GM18511 (cell line): ENCODE results near the gene ZC3H12A.
"Not testable (repeated sequence)": the region's sequence is repeated elsewhere in the genome, so short reads cannot be mapped to it uniquely, and the experiment has no call there.

Experiments used
- ATAC-seq: cut with Tn5 transposase; IDR thresholded peaks from one replicate; pipeline ENCODE4 v1.9.1; 2021; ENCODE audit warnings: mild to moderate bottlenecking, moderate library complexity; ENCODE audit not compliant: unreplicated experiment

Gene ZC3H12A

GRCh38 chr1:37498872-37499617 lies 24.7 kb downstream of the ZC3H12A start:
- no peak for ATAC-seq

- ATAC-seq, result no peak
These were observed 27.3 kb downstream of the ZC3H12A start for GRCh38 chr1:37501661-37502060.

- ATAC-seq, result no peak
These were observed 27.7 kb downstream of the ZC3H12A start for GRCh38 chr1:37502104-37502503.

- ATAC-seq, result not testable (repeated sequence)
These were observed 28.4 kb downstream of the ZC3H12A start for GRCh38 chr1:37502791-37503190.

- no peak for ATAC-seq
These were observed 32.4 kb downstream of the ZC3H12A start for GRCh38 chr1:37506740-37507139.

- no peak for ATAC-seq
These were observed 34.8 kb downstream of the ZC3H12A start for GRCh38 chr1:37509181-37509580.

- ATAC-seq, result peak; percentile 55
These were observed 39.5 kb downstream of the ZC3H12A start for GRCh38 chr1:37513795-37514349.

GRCh38 chr1:37514350-37515184 lies 40.2 kb downstream of the ZC3H12A start, which contains the start of gene MEAF6:
Gene MEAF6 (minus strand): TSS chr1:37514766. CDS start chr1:37514746, 20 bp downstream.
- ATAC-seq, result peak; percentile 92

GRCh38 chr1:37515185-37516034 lies 41.0 kb downstream of the ZC3H12A start:
- no peak for ATAC-seq

GRCh38 chr1:37517569-37517968 lies 43.2 kb downstream of the ZC3H12A start:
- no peak for ATAC-seq

GRCh38 chr1:37518241-37518640 lies 43.9 kb downstream of the ZC3H12A start:
- ATAC-seq, result not testable (repeated sequence)

- not testable (repeated sequence) for ATAC-seq
These were observed 44.5 kb downstream of the ZC3H12A start for GRCh38 chr1:37518929-37519328.

- ATAC-seq, result no peak
These were observed 45.2 kb downstream of the ZC3H12A start for GRCh38 chr1:37519613-37520012.

GRCh38 chr1:37529888-37530287 lies 55.5 kb downstream of the ZC3H12A start:
- ATAC-seq, result not testable (repeated sequence)

- ATAC-seq, result not testable (repeated sequence)
These were observed 58.2 kb downstream of the ZC3H12A start for GRCh38 chr1:37532418-37533156.

GRCh38 chr1:37533317-37534093 lies 59.1 kb downstream of the ZC3H12A start:
- no peak for ATAC-seq
